ENCODE data around the gene AGBL4. TPM values are rescaled to one million over a fixed set of nuclear protein-coding genes. Genes with fewer than 3 reads are reported as not detected.

AGBL4 gene
- total RNA-seq, 1 experiment from 2014 or later: 0.33 TPM

DNA sequence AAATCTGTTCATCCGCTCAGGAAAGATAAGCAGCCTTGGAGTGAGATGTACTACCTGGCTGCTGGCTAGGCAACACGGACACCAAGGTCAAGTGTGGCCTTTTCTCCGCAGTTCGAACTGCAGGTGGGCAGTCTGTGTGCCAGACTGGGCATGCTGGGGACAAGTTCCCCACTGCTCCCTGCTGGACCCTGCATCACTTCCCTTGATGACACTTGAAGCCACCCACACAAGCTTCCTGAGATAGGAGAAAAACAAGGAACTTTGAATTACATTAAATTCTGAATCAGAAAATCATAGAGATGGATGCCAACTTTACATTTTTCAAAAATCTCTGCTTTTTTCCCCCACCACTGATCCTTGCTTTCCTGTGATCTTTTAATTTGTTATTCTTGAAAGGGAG, 1285.4 kb downstream of the AGBL4 start:
- H3F3A ChIP-seq (ENCODE audit: low read length, unreplicated experiment): no peaks in the 10 kb centered on the region
- no TSS peak for BruUV-seq (replicated peaks)
- no peaks in the 10 kb centered on the region for H3K9me2 ChIP-seq (replicated peaks; ENCODE audit: low read length)
- no peaks in the 10 kb centered on the region for H3K79me2 ChIP-seq (ENCODE audit: low read length)
- TF ChIP-seq, protein P1, sequence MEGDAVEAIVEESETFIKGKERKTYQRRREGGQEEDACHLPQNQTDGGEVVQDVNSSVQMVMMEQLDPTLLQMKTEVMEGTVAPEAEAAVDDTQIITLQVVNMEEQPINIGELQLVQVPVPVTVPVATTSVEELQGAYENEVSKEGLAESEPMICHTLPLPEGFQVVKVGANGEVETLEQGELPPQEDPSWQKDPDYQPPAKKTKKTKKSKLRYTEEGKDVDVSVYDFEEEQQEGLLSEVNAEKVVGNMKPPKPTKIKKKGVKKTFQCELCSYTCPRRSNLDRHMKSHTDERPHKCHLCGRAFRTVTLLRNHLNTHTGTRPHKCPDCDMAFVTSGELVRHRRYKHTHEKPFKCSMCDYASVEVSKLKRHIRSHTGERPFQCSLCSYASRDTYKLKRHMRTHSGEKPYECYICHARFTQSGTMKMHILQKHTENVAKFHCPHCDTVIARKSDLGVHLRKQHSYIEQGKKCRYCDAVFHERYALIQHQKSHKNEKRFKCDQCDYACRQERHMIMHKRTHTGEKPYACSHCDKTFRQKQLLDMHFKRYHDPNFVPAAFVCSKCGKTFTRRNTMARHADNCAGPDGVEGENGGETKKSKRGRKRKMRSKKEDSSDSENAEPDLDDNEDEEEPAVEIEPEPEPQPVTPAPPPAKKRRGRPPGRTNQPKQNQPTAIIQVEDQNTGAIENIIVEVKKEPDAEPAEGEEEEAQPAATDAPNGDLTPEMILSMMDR (conservative IDR thresholded peaks at IDR 0.05; ENCODE audit: low read depth, low read length): no peak
- TF ChIP-seq EZH2 (IDR thresholded peaks at IDR 0.05; ENCODE audit: low read length, unreplicated experiment): no peak
- TF ChIP-seq EZH2phosphoT487 (IDR thresholded peaks at IDR 0.05; ENCODE audit: borderline replicate concordance, low read length): no peak
- POLR2A ChIA-PET (ENCODE audit: unreplicated experiment): no interaction called here
- H4K20me1 ChIP-seq (ENCODE audit: low read length): no peaks in the 10 kb centered on the region
- no peak overlapping the region for H3K9ac ChIP-seq (ENCODE audit: low read length)
- H3K27ac ChIP-seq (ENCODE audit: low read length): no peak overlapping the region
- no peaks in the 10 kb centered on the region for H3K9me3 ChIP-seq (ENCODE audit: low read length)
- ATAC-seq: no peak
- intact Hi-C loops (cut with micrococcal nuclease): no loop called here
- no peaks in the 10 kb centered on the region for H3K36me3 ChIP-seq (ENCODE audit: low read depth, low read length)
- H2AFZ ChIP-seq (ENCODE audit: low read length): no peak overlapping the region
- CTCF ChIA-PET: interaction anchor here (0.6 kb wide), 1 partner anchor 188 kb away, joined by 3 read pairs; no protein-coding TSS in a partner anchor
- no peak for DNase-seq
- no peak overlapping the region for H3K4me3 ChIP-seq (ENCODE audit: low read length)
- no peak overlapping the region for H3K4me2 ChIP-seq (ENCODE audit: low read length)
- H3K27me3 ChIP-seq (ENCODE audit: low read length): no peaks in the 10 kb centered on the region
- no peaks in the 10 kb centered on the region for H3K4me1 ChIP-seq (ENCODE audit: insufficient read depth, low read length)

DNA sequence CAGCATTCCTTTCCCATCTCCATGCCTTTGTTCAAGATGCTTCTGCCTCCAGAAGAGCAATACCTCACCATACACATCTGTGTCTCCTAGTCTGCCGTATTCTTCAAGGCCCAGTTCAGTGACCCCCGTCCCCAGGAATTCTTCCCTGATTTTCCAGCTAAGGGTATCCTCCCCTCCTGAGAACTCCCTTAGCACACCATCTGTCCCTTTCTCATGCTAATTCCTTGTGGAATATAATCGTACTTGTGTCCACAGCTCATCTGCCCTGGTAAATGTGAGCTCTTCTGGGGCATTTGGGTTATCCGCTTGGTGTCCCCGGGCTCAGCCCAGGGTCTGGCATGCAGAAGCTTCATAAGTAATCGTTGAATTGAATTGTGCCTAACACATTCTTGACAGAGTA, 1288.0 kb downstream of the AGBL4 start:
- Histone ChIP-seq H3K79me2 (ENCODE audit: low read length) (no peaks in the 10 kb centered on the region), H3K4me3 (ENCODE audit: low read length) (no peak overlapping the region), H3F3A (ENCODE audit: low read length, unreplicated experiment) (no peaks in the 10 kb centered on the region), H3K9me2 (replicated peaks; ENCODE audit: low read length) (no peaks in the 10 kb centered on the region), H3K27ac (ENCODE audit: low read length) (no peak overlapping the region), H3K27me3 (ENCODE audit: low read length) (no peaks in the 10 kb centered on the region), H3K36me3 (ENCODE audit: low read depth, low read length) (no peaks in the 10 kb centered on the region), H3K9me3 (ENCODE audit: low read length) (no peaks in the 10 kb centered on the region), H2AFZ (ENCODE audit: low read length) (no peak overlapping the region), H3K4me1 (ENCODE audit: insufficient read depth, low read length) (no peaks in the 10 kb centered on the region), H3K4me2 (ENCODE audit: low read length) (no peak overlapping the region), H4K20me1 (ENCODE audit: low read length) (no peaks in the 10 kb centered on the region), H3K9ac (ENCODE audit: low read length) (no peak overlapping the region)
- ChIA-PET POLR2A (ENCODE audit: unreplicated experiment) (no interaction called here), CTCF (no interaction called here)
- DNase-seq (no peak), ATAC-seq (no peak)
- intact Hi-C loops (cut with micrococcal nuclease): no loop called here
- no peak for TF ChIP-seq EZH2 (IDR thresholded peaks at IDR 0.05; ENCODE audit: low read length, unreplicated experiment)
- no peak for TF ChIP-seq EZH2phosphoT487 (IDR thresholded peaks at IDR 0.05; ENCODE audit: borderline replicate concordance, low read length)
- TF ChIP-seq, protein P1 (conservative IDR thresholded peaks at IDR 0.05; ENCODE audit: low read depth, low read length): no peak
- no TSS peak for BruUV-seq (replicated peaks)

DNA sequence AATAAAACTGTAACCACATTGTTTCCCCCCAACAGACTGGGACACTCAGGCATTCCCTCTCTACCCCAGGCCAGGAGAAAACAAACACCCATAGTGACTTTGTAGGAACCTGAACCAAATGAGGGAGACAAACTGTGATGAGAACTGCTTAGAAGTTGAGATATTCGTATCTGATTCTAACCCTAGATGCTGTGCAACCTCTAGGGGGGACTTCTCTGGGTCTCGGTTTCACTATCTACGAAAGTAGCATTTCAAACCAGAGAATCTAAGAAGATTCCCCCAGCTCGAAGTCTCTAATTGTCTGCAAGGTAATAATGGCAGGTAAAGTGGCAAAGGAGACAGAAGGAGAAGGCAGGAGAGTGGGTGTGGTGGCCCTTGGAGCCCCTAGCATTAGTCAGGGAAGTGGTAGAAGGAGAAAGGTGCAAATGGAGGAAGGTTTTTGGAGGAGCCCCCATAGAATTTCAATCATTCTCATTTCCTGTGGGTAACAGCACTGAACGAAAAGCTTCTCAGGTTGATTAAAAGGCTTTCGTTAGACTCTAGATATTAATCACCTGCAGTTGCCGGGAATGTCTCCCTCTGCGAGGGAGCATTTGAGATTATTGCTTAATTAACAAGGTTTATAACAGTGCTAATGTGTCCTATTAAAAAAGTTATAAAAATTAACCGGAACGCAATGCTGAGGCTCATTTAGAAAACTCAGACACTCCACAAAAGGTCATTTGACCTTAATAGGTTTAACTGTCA, 1293.4 kb downstream of the AGBL4 start:
- DNase-seq (no peak), ATAC-seq (no peak)
- Histone ChIP-seq H4K20me1 (ENCODE audit: low read length) (no peaks in the 10 kb centered on the region), H3K27ac (ENCODE audit: low read length) (no peak overlapping the region), H3K36me3 (ENCODE audit: low read depth, low read length) (no peaks in the 10 kb centered on the region), H3K9me3 (ENCODE audit: low read length) (no peaks in the 10 kb centered on the region), H3K79me2 (ENCODE audit: low read length) (no peaks in the 10 kb centered on the region), H3K4me3 (ENCODE audit: low read length) (no peak overlapping the region), H3F3A (ENCODE audit: low read length, unreplicated experiment) (no peaks in the 10 kb centered on the region), H3K27me3 (ENCODE audit: low read length) (no peaks in the 10 kb centered on the region), H3K9ac (ENCODE audit: low read length) (no peak overlapping the region), H2AFZ (ENCODE audit: low read length) (no peak overlapping the region), H3K4me2 (ENCODE audit: low read length) (no peak overlapping the region), H3K9me2 (replicated peaks; ENCODE audit: low read length) (no peaks in the 10 kb centered on the region), H3K4me1 (ENCODE audit: insufficient read depth, low read length) (no peaks in the 10 kb centered on the region)
- TF ChIP-seq EZH2phosphoT487 (IDR thresholded peaks at IDR 0.05; ENCODE audit: borderline replicate concordance, low read length): no peak
- TF ChIP-seq, protein P1 (conservative IDR thresholded peaks at IDR 0.05; ENCODE audit: low read depth, low read length): no peak
- no peak for TF ChIP-seq EZH2 (IDR thresholded peaks at IDR 0.05; ENCODE audit: low read length, unreplicated experiment)
- no TSS peak for BruUV-seq (replicated peaks)
- POLR2A ChIA-PET (ENCODE audit: unreplicated experiment): no interaction called here
- CTCF ChIA-PET: no interaction called here
- intact Hi-C loops (cut with micrococcal nuclease): no loop called here
